GM19397 (cell line): Measurements from ENCODE around the gene TXNL4B.

Experiments
- ATAC-seq: cut with Tn5 transposase; IDR thresholded peaks from one replicate; pipeline ENCODE4 v1.9.1; 2021; ENCODE audit warnings: mild to moderate bottlenecking, moderate library complexity; ENCODE audit not compliant: unreplicated experiment

Gene TXNL4B

DNA sequence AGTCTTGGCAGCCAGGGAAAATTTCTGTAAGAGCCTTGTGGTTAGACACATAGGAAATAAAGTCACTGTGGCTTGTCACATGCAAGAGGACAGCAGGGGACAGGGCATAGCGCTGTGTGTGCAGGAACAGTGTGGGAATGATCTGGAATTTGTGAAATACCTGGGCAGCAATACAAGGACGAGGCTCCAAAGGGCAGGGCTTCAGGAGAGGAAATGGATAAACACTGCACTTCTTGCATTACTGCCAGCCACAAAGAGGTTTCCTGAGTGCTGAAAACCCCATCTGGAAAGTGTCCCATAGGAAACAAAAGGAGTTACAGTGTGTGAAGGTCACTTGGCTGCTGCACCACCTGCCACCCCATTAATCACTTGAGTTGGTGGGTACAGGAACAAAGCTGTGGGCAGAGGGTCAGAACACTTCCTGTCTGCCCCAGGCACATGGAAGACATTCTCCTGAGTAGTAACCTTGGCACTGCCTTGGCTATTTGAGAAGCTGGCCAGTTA lies 51.2 kb downstream of the TXNL4B start:
- ATAC-seq, result no peak

DNA sequence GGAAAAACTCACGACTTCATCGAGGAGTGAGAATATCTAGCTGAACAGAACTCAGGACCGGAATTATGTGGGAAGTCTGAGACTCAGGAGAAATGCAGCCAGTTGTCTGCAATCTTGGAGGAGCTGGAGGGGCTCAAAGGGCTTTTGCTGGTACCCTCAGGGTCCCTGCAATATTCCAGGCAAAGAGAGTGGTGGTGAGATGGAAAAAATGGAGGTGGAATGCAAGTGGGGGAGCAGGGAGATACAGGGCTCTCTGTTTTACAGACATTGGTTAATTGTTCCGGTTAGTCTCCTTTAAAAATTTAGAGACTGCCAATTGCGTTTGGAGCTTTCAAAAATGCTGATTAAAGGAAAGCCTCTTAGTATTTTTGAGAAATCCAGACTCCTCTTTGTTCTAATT lies 57.3 kb downstream of the TXNL4B start:
- no peak for ATAC-seq
